SH-SY5Y (cell line): ENCODE results near the gene SLC48A1.

ENCODE experiments used
- GATA2 ChIP-seq: IDR thresholded peaks from 2 replicates; pipeline ENCODE4 v1.6.1; 2011; ENCODE audit warnings: mild to moderate bottlenecking, low read depth, low read length
- GATA3 ChIP-seq: IDR thresholded peaks from 2 replicates; pipeline ENCODE4 v1.6.1; 2011; ENCODE audit warnings: low read depth, mild to moderate bottlenecking, low read length, moderate library complexity

SLC48A1 gene

GRCh38 chr12:47773062-47773857, at the start of gene SLC48A1:
SLC48A1 (plus strand) TSS chr12:47773238; CDS start chr12:47773305, 67 bp downstream.
- TF ChIP-seq GATA3 (no peak), GATA2 (no peak)

GRCh38 chr12:47725091-47725772, 47.8 kb upstream of the SLC48A1 start, which contains the start of gene ENDOU:
ENDOU (minus strand) TSS chr12:47725490; CDS start chr12:47725413, 77 bp downstream.
- TF ChIP-seq GATA2 (no peak), GATA3 (no peak)

DNA sequence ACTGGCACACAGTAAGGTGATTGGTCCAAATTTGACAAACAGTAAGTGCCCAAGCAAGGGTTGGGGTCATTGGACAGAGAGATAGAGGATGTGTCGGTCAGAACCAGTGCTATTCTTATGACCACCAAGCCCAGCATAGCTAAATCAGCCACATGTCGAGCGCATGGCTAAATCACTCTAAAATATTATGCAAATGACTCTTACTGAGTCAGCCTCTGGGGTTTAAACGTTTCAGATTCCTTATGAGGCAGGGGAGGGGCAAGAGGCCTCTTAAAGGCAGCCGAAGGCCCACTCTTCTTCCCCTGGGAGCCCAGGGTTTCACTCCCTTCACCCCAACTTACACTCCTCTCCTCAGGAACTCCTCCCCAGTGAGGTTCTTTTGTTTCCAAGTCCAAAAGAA, 47.1 kb upstream of the SLC48A1 start:
- no peak for TF ChIP-seq GATA2
- no peak for TF ChIP-seq GATA3

- TF ChIP-seq GATA3 = no peak
- no peak for TF ChIP-seq GATA2
Observed at GRCh38 chr12:47729233-47729632, 43.8 kb upstream of the SLC48A1 start.

DNA sequence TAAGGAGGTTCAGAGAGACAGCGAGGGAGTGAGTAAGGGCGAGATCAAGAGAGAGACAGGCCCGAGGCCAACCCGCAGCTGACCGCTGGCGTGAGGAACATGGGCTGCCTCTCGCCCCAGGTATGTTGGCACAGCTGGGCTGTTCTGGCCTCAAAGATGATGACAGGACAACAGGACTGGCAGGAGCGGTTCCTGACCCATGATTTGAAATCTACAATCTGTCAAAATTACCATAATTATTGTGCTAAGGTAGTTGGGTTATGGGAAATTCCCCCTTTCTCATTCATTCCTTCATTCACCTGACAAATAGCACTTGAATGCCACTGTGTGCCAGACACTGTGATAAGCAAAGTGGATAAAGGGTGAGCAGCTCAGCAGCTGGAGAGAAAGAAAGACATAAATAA, 42.7 kb upstream of the SLC48A1 start:
- TF ChIP-seq GATA3 = no peak
- TF ChIP-seq GATA2 = no peak

- TF ChIP-seq GATA3 (no peak), GATA2 (no peak)
Observed at GRCh38 chr12:47731723-47732122, 41.3 kb upstream of the SLC48A1 start.

GRCh38 chr12:47732504-47732903, 40.5 kb upstream of the SLC48A1 start:
- no peak for TF ChIP-seq GATA3
- TF ChIP-seq GATA2 = no peak

DNA sequence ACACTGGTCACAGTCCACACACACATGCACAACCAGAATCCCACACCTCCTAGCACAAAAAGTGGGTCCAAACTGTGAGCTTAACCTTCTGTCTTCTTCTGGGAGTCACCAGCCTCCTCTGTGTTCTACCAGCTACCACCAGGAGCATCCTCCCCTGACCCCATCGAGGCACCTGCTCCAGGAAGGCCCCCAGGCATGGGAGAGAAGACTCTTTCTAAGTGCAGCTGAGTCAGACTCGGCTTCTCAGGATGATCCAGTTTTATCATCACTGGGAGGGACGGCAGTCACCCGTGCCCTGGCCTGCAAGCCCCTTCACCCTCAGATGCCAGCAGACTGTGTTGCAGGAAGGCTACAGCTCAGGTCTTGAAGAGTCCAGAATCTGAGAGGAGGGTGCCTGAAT, 39.9 kb upstream of the SLC48A1 start:
- TF ChIP-seq GATA3 (no peak), GATA2 (no peak)

GRCh38 chr12:47734725-47735480, 38.1 kb upstream of the SLC48A1 start:
- TF ChIP-seq GATA3 (no peak), GATA2 (no peak)

- TF ChIP-seq GATA2 (no peak), GATA3 (no peak)
Observed at GRCh38 chr12:47735649-47736048, 37.4 kb upstream of the SLC48A1 start.

GRCh38 chr12:47736216-47736615, 36.8 kb upstream of the SLC48A1 start:
- TF ChIP-seq GATA3 (no peak), GATA2 (no peak)

DNA sequence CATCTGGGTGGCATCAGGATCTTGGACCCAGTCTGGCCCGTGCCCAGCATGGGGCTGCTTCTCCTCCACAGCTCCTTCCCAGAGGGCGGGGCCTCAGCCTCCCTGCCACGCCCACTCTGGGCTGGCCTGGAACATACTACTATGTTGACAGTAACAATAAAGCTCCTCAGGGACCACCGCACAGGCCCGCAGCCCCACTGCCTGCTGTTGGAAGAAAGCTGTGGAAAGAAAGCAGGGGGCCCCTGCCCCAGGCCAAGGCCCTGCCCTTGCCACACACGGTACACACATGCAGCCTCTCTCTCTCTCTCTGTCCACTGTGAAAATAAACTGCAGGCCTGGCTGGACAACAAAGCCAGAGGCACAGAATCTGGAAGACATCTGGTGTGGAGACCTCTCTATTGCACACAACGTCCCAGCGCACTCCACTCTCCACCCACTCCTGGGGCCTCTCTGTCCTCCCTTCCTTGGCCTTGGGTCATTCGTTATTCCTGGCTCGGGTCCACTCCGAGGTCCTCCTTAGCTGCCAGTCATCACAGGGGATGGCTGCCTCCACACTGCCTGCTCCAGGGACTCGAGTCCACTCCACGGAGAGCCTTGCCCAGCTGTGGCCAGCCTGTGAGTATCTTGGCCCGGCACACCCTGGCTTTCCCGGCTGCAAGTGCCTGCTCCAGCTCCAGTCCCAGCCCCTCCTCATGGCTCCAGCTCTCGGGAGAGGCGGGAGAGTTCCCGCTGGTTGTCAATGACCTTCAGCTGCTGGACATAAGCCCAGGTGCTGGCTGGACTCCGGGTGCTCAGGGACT, 36.0 kb upstream of the SLC48A1 start:
- TF ChIP-seq GATA3 (no peak), GATA2 (no peak)

DNA sequence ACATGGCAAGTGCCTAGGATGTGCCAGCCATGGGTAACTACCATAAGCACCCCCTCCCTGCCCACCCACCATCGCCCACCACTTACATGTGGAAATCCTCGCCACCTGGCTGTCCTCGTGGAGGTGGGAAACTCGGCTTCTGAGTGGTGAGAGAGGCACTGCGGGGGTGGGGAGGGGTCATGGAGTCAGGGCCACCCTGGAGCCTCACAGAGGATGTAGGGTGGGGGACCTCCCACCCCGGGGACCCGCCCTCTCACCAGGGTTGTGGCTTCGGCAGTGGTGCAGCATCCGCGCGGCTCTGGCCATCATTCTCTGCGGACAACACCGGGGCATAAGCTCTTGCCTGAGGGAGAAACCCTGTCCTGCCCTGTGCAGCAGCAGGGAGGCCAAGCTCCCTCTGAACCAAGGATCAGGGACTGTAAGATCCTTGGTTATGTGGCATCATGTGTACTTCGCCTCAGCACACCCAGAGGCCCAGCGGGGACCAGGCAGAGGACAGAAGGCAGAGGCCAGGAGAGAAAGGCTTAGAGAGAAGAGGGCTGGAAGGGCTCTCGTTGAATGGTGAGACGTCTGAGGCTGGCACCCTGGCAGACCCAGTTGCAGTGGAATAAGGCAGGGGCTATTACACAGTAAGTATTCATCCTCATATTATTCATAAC, 35.0 kb upstream of the SLC48A1 start:
- no peak for TF ChIP-seq GATA2
- TF ChIP-seq GATA3 = no peak

DNA sequence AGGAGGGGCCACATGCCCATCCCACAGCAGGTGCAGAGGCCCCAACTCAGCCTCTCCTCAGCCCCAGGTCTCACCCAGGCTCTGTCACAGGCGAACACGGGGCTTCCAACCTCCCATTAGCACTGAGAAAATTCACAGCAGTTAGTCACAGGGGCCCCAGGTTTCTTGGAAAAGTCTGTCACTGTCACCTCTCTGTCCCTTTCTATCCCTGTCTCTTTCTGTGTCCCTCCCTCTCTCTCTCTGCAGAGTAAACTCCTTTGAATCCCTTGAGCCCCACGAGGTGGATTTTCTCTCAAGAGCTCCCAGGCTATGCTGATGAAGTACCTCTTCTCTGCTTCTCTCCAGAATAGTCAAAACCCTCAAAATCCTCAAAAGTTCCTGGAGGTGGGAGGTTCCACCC, 33.7 kb upstream of the SLC48A1 start:
- TF ChIP-seq GATA2 = no peak
- TF ChIP-seq GATA3 = no peak
